Astrocyte (in vitro differentiated cells and primary cell): ENCODE results near the gene SKA2.

ENCODE experiments used
- EZH2 ChIP-seq: IDR thresholded peaks from 2 replicates; pipeline ENCODE4 v1.6.1; 2012; ENCODE audit warnings: mild to moderate bottlenecking, low read length, inconsistent platforms; ENCODE audit not compliant: insufficient read depth
- TF ChIP-seq, protein P1 (sequence below): IDR thresholded peaks from 2 replicates; pipeline ENCODE4 v1.5.1; 2011; ENCODE audit warnings: low read depth, mild to moderate bottlenecking, inconsistent platforms, low read length, moderate library complexity; ENCODE audit not compliant: insufficient read depth

DNA sequence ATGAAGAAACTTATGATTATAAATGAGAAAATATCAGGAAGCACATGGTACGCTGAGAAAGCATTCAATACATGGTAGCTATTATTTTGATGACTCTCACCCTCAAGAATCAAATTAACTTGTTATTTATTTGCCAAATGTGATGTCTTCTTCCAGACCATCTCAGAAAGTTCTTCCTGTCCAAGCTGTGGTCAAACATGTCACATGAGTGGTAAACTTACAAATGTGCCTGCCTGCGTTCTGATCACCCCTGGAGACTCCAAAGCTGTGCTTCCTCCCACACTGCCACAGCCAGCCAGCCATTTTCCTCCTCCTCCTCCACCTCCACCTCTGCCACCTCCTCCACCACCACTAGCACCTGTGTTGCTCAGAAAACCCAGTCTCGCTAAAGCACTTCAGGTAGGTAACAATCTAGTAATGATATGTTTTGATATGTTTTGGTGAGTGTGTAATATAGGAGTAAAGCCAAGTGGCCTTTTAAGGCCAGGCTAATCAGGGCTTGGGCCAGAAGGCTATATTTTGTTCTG, 38.4 kb upstream of the SKA2 start:
- TF ChIP-seq, protein P1, sequence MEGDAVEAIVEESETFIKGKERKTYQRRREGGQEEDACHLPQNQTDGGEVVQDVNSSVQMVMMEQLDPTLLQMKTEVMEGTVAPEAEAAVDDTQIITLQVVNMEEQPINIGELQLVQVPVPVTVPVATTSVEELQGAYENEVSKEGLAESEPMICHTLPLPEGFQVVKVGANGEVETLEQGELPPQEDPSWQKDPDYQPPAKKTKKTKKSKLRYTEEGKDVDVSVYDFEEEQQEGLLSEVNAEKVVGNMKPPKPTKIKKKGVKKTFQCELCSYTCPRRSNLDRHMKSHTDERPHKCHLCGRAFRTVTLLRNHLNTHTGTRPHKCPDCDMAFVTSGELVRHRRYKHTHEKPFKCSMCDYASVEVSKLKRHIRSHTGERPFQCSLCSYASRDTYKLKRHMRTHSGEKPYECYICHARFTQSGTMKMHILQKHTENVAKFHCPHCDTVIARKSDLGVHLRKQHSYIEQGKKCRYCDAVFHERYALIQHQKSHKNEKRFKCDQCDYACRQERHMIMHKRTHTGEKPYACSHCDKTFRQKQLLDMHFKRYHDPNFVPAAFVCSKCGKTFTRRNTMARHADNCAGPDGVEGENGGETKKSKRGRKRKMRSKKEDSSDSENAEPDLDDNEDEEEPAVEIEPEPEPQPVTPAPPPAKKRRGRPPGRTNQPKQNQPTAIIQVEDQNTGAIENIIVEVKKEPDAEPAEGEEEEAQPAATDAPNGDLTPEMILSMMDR, result no peak
- no peak for TF ChIP-seq EZH2
